Measurements from ENCODE around the gene ATP8A2.

The ATP8A2 gene

DNA sequence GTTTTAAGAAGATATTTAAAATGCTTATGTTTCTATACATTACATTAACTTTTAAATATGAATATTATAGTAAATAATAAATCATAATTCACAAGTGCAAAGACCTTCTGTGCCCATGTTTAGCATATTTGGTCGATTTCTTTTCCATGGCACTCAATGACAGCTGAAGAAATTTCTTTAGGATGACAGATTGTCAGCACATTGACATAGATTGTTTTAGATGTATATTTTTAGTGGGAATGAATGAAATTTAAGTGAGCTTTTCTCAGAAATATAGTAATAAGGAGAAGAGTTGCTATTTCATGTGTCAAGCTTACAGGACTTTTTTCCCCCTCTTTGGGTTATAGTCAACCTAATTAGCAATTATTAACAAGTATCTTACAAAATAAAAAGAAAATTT is 423.5 kb downstream of the ATP8A2 start:
- TF ChIP-seq, protein P1, sequence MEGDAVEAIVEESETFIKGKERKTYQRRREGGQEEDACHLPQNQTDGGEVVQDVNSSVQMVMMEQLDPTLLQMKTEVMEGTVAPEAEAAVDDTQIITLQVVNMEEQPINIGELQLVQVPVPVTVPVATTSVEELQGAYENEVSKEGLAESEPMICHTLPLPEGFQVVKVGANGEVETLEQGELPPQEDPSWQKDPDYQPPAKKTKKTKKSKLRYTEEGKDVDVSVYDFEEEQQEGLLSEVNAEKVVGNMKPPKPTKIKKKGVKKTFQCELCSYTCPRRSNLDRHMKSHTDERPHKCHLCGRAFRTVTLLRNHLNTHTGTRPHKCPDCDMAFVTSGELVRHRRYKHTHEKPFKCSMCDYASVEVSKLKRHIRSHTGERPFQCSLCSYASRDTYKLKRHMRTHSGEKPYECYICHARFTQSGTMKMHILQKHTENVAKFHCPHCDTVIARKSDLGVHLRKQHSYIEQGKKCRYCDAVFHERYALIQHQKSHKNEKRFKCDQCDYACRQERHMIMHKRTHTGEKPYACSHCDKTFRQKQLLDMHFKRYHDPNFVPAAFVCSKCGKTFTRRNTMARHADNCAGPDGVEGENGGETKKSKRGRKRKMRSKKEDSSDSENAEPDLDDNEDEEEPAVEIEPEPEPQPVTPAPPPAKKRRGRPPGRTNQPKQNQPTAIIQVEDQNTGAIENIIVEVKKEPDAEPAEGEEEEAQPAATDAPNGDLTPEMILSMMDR (IDR thresholded peaks at IDR 0.05) = no peak
- H3K27me3 ChIP-seq = no peaks in the 10 kb centered on the region
- H3K9me3 ChIP-seq = no peaks in the 10 kb centered on the region
- H3K4me1 ChIP-seq (ENCODE audit: control insufficient read depth in 1 of 2, insufficient read depth in 1 of 2, low read depth in 1 of 2, low read length in 1 of 2) = no peaks in the 10 kb centered on the region
- H3K27ac ChIP-seq = no peak overlapping the region
- no peaks in the 10 kb centered on the region for H3K36me3 ChIP-seq
- no peak overlapping the region for H3K4me3 ChIP-seq (ENCODE audit: low read depth in 1 of 2, low read length in 1 of 2)

GRCh38 chr13:25796474-25796873 is 424.7 kb downstream of the ATP8A2 start:
- H3K27me3 ChIP-seq = no peaks in the 10 kb centered on the region
- H3K4me3 ChIP-seq (ENCODE audit: low read depth in 1 of 2, low read length in 1 of 2) = no peak overlapping the region
- H3K9me3 ChIP-seq = no peaks in the 10 kb centered on the region
- TF ChIP-seq, protein P1 (IDR thresholded peaks at IDR 0.05) = no peak
- no peak overlapping the region for H3K27ac ChIP-seq
- no peaks in the 10 kb centered on the region for H3K4me1 ChIP-seq (ENCODE audit: control insufficient read depth in 1 of 2, insufficient read depth in 1 of 2, low read depth in 1 of 2, low read length in 1 of 2)
- H3K36me3 ChIP-seq = no peaks in the 10 kb centered on the region

DNA sequence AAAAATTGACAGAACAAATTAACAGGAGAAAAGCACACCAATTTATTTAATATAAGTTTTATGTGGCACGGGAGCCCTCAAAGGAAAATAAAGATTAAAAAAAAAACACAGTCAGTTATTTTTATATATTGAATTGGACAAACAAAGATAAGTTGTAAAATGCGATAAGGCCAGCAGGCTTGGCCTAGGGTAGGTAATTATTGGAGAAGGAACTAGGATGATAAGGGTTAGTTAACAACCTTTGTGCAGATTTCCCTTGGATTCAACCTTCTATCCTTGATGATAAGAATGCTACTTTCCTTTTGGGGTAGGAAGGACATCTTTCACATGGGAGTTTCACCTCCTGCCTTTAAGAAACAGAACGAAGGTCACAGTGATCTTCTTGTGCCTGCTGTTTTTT is 427.2 kb downstream of the ATP8A2 start:
- Histone ChIP-seq H3K36me3 (no peaks in the 10 kb centered on the region), H3K9me3 (no peaks in the 10 kb centered on the region), H3K4me3 (ENCODE audit: low read depth in 1 of 2, low read length in 1 of 2) (no peak overlapping the region), H3K27ac (no peak overlapping the region), H3K27me3 (no peaks in the 10 kb centered on the region), H3K4me1 (ENCODE audit: control insufficient read depth in 1 of 2, insufficient read depth in 1 of 2, low read depth in 1 of 2, low read length in 1 of 2) (no peaks in the 10 kb centered on the region)
- TF ChIP-seq, protein P1 (IDR thresholded peaks at IDR 0.05) = no peak

DNA sequence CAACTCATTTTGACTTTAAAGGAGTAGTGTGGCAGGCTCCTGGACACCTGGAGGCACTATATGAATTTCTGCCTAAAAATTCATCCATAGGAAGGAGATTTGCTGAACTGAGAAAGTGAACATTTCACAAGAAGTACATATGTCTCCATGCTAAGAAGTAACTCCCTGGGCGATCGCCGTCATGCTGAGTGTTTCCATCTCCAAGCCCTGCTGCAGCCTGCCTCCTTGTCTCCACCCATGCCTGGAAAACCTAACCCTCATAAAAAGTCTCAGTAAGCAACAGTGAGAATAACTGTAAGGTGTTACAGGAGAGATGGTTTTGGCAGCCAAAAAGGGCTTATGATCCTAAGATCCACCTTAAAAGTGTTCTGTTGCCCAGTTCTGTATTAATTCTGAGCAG is 428.7 kb downstream of the ATP8A2 start:
- H3K9me3 ChIP-seq = no peaks in the 10 kb centered on the region
- no peak overlapping the region for H3K4me3 ChIP-seq (ENCODE audit: low read depth in 1 of 2, low read length in 1 of 2)
- no peaks in the 10 kb centered on the region for H3K27me3 ChIP-seq
- H3K27ac ChIP-seq = no peak overlapping the region
- H3K4me1 ChIP-seq (ENCODE audit: control insufficient read depth in 1 of 2, insufficient read depth in 1 of 2, low read depth in 1 of 2, low read length in 1 of 2) = no peaks in the 10 kb centered on the region
- TF ChIP-seq, protein P1 (IDR thresholded peaks at IDR 0.05) = no peak
- H3K36me3 ChIP-seq = no peaks in the 10 kb centered on the region

DNA sequence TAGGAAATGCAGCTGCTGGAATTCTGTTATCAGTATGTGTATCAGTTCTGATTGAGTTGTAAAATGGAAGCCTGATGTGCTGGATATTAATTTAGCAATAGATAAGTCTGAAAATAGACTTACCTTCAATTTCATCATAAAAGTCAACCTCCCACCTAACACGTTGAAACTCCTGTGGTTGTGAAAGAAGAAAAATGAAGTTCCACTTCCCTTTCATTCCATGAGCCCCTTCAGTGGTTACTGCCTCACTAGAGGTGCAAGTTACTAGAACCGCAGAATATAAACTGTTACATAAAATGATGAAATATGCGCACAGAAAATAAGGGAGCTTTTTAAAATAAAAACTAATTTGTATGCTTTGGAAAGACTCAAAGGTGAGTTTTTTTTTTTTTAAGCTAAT is 430.8 kb downstream of the ATP8A2 start:
- Histone ChIP-seq H3K27ac (no peak overlapping the region), H3K9me3 (no peaks in the 10 kb centered on the region), H3K4me3 (ENCODE audit: low read depth in 1 of 2, low read length in 1 of 2) (no peak overlapping the region), H3K4me1 (ENCODE audit: control insufficient read depth in 1 of 2, insufficient read depth in 1 of 2, low read depth in 1 of 2, low read length in 1 of 2) (no peaks in the 10 kb centered on the region), H3K27me3 (no peaks in the 10 kb centered on the region), H3K36me3 (no peaks in the 10 kb centered on the region)
- TF ChIP-seq, protein P1 (IDR thresholded peaks at IDR 0.05) = no peak

DNA sequence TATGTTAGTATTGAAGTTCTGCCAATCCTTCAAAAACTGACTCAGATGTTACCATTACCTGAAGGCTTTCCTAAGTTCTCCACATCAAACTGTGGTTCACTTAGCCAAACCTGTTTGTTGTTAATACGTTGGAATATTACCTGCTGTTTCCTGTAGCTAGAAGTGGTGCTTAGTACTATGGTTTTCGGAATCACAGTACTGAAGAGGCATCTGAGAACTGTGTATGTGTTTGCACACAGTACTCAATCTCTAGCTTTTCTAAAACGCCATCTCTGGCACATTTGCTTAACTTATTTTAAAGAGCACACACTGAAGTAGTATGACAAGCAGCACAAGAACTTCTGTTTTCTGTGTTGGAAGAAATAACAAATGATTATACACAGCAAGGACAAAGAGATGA is 431.9 kb downstream of the ATP8A2 start:
- Histone ChIP-seq H3K4me1 (ENCODE audit: control insufficient read depth in 1 of 2, insufficient read depth in 1 of 2, low read depth in 1 of 2, low read length in 1 of 2) (no peaks in the 10 kb centered on the region), H3K27me3 (no peaks in the 10 kb centered on the region), H3K4me3 (ENCODE audit: low read depth in 1 of 2, low read length in 1 of 2) (no peak overlapping the region), H3K9me3 (no peaks in the 10 kb centered on the region), H3K27ac (no peak overlapping the region), H3K36me3 (no peaks in the 10 kb centered on the region)
- TF ChIP-seq, protein P1 (IDR thresholded peaks at IDR 0.05) = no peak

Measured in neutrophil (primary cell).